IPS DF 4.7 (cell line): ENCODE measurements around the gene TECPR2.
A peak's percentile ranks its signal among the peaks of the same experiment; 100 is the strongest.
"Not testable (repeated sequence)": the region's sequence is repeated elsewhere in the genome, so short reads cannot be mapped to it uniquely, and the experiment has no call there.

Source experiments
- DNase-seq: peaks from one replicate; pipeline ENCODE4 v3.0.0-alpha.2; 2013; ENCODE audit warnings: low spot score; ENCODE audit errors: extremely low read depth

TECPR2 gene

DNA sequence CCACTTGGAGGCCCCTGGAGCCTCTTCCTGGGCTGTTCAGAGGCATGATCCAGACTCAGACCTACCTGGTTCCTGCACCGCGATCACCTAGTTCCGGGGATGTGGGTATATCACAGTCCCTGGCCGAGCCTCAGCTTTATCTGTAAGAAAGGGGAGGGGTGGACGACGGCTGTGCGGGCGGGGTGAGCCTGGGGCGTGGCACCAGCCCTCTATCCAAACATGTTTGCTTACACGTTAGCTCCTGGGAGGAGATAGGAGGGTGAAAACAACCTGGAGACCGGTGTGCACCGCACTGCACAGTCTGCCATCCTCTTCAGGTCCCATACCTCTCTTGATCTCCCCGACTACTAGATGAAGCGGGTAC is 145.7 kb downstream of the TECPR2 start:
- no peak for DNase-seq

DNA sequence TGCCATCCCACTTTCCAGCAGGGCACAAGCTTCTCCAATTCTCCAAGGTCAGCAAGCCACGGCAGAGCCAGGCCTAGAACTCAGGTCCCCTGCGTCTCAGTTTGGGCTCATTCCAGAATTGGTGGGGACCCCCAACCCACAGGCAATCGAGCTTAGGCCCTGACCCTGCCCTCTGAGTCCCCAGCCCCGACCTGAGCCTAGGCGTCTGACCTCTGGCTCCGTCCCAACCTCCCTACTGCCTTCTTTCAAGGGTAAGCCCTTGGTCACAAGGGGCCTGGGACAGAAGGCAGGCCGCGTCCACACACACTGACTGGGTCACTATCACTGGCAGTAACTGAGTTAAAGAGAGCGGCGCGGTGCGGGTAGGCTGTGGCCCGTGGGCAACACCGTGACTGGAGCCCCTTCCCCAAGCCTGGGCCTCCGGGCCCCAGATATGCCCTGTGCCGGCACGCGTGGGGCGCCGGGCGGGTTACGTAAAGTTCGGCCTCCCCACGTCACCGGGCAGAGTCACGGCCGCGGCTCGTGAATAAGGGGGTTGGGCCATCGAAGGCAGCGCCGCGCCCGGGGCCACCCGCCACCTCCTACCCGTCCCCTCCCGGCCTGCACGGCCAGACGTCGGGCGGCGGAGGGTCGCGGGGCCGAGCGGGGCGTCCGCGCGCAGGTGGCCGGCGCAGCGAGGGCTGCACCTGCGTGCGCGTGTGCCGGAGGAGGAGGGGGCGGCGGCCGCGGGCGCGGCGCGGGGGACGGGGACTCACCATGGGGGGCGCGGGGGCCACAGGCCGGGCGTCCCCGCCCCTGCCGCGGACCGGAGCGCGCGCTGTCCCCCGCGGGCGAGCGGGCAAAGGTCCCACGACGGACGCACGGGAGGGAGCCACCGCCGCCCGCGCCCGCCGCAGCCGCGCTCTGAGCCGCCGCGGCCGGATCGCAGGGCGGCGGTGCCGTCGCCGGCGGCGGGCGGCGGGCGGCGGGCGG is 146.3 kb downstream of the TECPR2 start:
- DNase-seq = no peak

DNA sequence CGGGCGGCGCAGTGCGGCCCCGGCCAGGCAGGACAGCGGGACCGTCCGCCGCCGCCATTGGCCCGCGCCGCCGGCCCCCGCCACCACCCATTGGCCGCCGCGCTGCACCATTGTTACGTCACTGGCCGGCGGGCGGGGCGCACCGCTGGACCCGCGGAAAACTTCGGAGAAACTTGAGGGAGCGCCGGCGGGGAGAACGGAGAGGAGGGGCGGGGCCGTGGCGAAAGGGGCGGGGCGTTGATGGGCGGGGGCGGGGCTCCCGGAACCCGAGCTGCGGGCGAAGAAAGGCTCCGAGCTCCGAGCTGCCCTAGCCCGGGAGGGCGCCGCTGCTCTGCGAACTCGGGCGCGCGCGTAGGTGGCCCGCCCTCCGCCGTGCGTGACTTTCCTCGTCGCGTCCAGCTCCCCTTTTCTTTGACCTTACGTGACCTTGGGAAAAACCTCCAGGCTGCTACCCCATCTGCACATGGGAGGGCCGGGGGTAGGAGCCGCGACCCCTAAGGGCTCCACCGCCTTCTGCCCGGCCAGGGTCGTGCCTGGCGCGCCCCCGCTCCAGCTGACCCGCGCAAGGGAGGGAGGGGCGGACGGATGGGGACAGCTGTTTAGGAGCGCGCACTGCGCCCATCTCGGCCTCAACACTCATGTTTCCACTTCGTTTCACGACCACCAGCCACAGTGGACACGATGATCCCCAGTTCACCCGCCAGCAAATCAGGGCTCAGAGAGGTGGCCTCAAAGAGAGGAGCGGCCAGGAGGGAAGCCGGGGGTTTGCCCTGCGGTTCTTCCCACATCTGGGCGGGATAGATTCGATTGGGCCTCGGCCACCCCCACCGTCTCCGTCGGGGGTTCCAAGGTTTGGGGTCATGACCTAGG is 147.2 kb downstream of the TECPR2 start, which contains the start of gene ANKRD9:
Gene ANKRD9, minus strand, starts transcription at position 31 of the 870 bp plus-strand sequence. CDS start 1,887 bp downstream, outside the sequence.
- no peak for DNase-seq

DNA sequence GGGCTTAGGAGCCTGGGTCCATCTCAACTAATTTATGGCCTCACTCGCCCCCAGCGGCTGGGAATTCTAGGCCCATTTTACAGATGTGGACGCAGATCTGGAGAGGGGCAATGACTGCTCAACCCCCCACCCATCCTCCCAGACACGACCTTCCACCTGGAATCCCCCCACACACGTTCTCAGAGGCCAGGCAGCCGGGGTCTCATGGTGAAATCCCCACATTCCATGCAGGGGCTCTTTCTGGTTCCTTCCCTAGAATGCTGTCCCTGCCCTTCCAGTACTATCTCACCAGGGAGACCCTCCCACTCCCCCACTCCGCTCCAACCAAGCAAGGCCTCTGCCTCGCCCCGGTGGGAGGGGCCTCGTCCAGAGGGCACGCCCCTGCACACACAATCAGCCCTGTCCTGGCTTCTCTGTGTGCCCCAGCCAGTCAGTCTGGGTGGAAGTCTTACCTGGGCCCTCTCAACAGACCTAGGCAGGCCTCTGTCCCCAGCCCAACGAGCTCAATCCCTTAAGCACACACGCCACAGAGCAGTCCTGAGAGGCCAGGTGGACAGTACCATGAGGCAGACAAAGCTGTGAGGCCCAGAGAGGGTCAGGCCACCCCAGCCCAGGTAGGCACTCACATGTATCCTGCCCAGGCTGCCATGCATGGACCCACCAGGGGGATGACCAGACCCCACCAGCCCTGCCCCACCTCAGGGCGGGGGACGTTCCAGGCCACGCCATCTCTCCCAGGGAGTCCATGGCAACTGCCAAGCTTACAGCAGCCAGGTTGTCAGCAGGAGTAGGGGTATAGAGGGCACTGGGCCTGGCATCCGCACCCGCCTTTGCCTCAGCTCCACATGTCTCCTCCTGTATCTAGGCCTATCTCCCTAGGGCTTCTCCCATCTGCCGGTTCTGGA is 148.1 kb downstream of the TECPR2 start:
- DNase-seq = no peak

DNA sequence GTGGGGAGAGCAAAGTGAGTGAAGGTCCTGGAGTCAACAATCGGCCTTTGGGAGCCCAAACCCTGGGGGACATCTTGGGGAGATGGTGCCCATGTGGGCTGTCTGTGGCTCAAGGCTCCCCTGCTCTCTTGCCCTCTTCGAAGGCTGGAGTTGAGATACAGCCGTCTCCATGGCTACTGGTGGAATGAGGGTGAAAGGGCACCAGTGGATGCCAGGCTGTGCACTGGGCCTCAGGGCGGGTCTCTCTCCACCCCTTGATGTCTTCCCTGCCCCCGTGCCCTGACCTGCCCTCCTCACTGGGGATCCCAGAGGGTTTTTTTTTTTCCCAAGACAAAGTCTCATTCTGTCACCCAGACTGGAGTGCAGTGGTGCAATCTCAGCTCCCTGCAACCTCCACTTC is 148.8 kb downstream of the TECPR2 start:
- no peak for DNase-seq

DNA sequence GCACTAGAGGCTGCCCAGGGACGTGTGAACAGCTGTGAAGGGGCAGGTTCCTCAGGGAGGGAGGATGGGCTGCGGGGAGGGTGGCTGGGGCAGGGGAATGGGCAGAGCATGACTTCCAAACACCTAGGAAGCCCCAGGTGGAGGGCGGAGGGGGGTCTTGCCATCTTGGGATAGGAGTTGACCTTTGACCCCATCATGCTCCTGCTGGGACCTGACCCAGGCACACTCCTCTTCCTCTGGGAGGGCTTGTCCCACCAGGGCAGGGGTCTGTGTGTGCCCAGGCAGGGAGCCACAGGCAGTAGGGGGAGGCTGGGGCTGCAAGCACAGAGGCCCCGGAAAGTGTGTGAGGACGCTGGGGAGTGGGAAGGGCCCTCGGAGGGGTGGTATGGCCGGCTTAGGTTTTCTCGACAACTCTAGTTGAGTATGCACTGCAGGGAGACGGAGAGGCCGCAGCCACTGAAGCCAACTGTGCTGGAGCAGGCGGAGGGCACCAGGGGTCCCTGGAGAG is 150.1 kb downstream of the TECPR2 start:
- no peak for DNase-seq

DNA sequence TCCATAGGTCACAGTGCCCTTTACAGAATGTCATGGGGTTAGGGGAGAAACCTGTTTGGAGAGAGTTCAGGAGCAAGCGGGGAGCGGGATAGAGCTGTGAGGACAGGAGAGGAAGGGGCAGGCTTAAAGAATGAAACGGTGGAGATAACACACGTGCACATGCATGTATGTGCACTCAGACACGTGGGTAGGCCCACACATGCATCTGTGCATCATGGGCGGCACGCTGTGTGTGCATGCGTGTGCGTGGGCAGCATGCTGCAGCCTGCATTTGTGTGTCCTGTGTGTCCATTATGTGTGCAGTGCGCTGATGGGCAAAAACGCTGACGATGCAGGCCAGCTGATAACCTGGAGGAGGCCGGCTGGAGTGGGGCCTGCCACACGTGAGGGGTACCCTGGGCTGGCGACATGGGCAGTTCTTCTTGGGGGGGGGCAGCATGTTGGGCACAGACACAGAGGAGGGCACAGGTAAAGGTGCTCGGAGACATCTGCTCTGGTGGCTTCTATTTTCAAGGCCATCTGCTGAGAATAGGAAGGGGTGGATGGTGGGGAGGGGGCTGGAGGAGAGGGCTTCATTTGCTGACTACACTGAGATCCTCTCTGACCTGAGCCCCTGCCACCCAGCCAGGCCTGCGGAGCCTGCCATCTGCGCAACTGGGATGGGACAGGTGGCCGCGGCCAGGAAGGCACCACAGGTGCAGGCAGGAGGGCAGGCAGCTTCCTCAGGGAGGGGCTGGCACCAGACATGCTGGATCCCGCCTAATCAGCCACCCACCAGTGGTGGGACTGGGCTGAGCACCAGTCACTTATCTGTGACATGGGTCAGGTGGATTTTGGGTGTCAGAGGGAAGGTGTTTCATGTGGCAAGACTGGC is 151.4 kb downstream of the TECPR2 start:
- no peak for DNase-seq

DNA sequence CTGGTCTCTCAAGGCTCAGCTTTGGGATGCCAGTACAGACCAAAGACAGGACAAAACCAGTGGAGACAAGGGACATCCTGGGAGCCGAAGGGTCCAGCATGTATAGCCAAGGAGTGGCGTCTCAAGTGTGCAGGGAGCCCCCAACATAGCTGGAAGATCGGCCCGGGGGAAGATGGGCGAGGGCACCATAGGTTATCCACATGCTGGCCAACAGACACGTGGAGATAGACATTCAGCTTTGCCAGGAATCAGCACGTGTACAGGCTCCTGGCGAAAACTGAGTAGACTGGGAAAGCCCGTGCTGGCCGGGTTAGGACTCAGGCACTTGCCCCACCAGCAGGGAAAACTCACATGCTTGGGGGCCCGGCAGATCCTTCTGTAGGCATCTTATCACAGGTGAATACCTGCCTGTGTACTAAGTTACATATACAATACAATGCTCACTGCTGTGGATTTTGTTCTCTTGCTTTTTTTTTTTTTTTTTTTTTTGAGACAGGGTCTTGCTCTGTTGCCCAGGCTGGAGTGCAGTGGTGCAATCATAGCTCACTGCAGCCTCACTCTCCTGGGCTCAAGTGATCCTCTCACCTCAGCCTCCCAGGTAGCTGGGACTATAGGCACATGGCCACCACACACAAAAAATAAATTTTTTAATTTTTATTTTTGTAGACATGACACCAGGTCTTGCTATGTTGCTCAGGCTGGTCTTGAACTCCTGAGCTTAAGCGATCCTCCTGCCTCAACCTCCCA is 152.4 kb downstream of the TECPR2 start:
- no peak for DNase-seq

DNA sequence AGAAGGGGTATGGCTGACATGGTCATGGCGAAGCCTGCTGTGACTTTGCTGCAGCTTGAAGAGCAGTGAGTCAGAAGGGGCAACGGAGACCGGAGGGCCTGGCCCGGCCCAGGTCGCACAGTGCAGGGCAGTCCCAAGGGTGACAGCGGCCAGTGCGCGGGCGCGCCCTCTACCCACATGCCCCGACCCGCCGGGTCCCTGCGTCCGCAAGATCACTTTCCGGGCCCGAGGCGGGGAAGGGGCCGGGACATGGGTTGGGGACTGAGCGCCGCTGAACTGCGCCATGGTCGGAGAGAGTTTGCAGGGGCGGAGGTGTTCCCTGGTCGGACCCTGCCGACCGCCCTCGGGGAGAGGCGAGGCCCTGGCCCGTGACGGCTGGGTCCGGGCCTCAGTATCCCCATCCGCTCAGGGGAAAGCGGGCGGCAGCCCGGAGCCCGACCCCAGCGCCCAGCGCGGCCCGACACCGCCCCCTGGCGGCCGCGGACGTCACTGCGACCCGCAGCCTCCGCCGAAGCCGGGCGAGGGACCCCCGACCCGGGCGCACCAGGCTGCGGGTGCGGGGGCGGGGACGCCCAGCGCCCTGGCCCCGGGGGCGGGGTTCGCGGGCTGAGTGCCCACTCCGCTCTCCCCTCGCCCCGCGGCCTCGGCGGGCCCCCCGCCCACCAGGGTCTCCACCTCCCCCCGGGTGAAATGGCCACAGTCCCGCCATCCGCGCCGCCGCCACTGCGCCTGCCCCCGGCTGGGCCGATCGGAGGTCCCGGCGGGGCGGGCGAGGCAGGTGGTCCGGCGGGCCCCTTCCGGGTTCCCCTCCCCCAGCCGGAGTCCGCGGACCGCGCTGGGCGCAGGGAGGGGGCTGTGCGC is 154.0 kb downstream of the TECPR2 start:
- no peak for DNase-seq

DNA sequence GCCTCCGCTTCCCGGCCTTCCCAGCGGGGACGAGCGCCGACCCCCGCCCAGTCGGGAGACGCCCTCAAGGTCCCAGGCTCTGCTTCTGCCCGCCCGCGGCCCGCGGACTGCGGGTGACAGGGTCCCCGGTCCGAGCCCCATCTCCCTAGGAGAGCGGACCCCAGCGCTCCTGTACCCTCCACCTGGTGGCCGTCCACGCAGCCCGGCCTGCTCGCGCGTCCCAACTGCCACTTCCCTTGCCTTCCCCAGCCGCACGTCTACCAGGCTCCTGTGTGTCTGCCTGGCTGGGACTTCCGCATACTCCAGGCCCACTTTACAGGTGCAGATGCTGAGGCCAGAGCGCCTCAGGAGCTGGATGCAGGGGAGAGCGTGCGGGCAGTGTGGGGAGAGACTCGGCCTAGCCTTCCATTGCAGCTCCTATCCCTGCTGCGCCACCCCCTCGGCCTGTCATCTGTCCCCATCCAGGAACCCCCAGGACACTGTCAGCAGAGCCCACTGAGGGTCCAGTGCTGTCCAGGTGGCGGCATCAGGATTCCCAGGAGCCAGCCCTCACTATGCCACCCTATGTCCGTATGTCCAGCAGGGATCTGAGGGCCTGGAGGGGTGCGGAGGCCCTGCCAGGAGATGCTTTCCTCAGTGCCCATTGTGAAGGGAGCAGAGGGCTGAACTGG is 154.8 kb downstream of the TECPR2 start:
- no peak for DNase-seq

DNA sequence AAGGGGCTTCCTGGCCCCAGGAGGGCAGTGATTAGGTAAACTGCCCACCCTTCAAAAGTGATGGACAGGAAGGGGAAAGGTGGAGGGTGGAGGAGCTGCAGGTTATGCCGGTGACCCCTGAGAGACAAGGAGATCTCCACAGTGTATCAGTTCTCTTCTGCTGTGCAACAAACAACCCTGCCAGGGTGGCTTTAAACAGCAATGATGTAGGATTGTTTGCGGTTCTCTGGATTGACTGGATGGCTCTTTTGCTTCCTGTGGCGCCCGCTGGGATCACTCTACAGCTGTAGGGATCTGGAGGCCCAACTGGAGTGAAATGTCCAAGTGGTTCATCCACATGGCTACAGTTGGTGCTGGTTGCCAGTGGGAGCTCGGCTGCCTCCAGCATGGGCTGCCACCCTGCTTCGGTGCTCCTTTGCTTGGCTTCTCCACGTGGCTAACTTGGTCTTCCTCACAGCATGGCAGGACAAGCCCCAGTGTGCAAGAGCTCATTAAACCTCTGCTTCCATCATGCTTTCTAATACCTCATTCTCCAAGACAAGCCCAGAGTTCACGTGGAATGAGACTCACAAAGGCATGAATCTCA is 155.4 kb downstream of the TECPR2 start:
- DNase-seq = no peak

DNA sequence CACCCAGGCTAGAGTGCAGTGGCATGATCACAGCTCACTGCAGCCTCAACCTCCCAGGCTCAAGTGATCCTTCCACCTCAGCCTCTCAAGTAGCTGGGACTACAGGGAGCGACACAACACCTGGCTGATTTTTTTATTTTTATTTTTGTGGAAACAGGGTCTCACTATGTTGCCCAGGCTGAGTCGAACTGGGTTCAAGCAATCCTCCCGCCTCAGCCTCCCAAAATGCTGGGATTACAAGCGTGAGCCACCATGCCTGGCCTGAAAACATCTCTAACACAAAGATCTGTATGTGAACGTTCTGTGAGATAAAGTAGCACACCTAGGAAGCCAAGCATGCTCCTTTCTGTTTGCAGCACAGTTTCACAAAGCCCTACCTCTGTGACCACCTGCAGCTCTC is 157.0 kb downstream of the TECPR2 start:
- DNase-seq = not testable (repeated sequence)

DNA sequence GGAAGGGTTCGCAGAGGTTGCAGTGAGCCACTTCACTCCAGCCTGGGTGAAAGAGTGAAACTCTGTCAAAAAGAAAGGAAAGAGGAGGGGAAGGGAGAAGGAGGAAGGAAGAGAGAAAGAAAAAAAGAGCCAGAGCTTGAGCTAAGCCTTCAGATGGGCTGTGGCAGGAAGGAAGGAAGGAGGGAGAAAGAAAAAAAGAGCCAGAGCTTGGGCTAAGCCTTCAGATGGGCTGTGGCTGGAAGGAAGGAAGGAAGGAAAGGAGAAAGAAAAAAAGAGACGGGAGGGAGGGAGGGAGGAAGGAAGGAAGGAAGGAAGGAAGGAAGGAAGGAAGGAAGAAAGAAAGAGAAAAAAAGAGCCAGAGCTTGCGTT is 160.4 kb downstream of the TECPR2 start:
- no peak for DNase-seq

DNA sequence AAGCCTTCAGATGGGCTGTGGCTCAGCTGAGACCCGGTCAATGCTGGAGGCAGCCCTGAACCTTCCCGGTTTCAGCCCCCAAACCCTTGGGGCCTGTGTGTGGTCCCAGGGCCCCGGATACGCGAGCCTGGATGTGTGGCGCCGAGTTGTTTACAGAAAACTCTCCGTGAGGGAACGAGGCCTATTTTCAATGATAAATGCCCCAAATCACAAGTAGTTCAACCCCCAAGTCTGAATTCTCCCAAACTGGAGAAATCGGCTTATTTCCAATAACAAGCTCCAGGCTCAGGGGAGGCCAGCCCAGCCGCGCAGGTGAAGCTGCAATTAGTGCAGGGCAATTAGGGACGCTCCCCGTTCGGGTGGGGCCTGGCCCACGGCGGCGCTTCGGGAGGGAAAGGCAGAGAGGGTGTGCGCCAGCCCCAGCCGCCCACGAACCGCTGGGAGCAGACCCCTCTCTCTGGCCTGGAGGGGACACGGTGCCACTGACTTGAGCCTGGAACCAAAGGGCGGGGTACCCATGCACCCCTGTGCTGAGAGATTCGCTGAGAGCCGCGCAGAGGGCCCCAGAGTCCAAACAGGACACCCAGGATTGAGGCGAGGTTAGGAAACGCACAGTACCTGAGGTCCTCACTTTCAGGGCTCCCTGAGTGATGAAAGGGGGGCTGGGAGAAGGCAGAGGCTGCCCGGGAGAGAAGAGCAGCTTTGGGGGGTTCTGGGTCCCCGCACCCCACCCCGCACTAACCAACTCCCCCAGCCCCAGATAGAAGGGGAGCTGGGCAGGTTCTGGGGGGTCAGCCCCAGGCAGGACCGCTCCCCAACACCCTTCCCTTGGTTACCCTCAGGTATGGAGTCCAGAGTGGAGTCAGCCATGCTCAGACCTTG is 161.1 kb downstream of the TECPR2 start:
- DNase-seq = no peak

DNA sequence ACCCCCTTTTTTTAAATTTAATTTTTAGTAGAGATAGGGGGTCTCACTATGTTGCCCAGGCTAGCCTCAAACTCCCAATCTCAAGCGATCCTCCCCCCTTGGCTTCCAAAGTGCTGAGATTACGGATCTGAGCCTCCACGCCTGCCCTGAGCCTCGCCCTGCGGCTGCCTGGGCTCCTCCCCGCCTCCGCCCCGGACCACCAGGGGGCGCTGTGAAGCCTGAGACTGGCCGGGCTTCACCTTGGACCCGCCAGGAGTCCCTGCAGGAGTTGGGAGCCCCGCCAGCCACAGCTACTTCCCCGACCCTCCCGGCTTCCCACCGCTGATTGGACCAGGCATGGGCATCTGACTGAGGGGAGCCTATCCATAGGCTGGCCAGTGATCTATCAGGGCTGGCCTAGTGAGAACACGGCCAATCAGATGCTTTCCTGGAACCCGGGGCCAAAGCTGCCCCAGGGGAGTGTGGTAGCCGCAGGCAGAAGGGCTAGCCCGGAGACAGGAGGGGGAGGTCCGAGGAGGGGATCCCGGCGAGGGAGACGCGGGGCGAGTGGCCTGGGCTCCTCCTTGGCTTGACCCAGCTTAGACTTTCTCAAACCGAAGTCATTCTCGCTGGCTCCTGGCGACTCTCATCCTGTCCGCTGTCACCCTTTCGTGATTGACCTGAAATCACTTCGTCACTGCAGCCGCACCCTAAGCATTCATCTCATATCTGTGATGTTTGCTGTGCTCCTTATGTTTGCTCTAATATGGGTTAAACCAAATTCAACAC is 161.9 kb downstream of the TECPR2 start:
- DNase-seq = peak; percentile 96
